Measurements from ENCODE around the gene ALK.
A peak's percentile ranks its signal among the peaks of the same experiment; 100 is the strongest.

Gene ALK

DNA sequence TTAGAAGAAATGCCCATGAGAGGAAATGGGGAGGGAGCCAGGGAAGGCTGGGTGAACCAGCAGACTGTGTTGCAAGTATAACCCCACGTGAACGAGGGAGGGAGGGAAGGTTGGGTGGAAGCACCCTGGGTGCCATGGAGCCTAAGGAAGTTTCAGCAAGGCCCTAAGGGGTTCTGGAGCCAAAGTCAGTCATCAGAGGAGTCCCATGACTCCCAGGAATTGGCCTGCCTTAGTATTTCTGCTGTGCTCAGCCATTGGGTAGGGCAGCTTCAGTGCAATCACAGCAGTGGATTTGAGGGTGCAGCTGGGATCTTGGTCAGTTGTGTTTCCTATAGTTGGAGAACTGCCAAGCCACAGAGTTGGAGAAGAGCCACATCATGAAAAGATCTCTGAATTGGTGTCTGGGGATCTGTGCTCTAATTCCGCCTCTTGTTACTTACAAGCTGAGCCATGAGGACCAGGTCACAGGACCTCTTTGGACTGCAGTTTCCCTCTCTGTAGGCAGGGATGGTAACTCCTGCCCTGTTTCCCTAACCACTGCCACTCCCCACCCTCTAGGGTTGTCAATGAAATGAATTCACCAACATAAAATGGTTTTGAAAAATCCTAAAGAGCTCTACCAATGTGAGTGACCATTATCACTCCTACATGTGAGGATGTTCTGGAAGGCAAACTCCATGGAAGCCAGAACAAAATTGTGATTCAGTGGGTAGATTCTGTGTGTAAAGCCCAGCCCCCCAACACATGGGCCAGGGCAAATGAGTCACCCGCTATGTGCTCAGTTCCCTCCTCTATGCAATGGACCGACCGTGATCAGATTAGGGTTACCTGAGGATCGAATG is 697.3 kb downstream of the ALK start:
- peak; percentile 28 for DNase-seq (ENCODE audit: low read depth)
- TF ChIP-seq, protein P1, sequence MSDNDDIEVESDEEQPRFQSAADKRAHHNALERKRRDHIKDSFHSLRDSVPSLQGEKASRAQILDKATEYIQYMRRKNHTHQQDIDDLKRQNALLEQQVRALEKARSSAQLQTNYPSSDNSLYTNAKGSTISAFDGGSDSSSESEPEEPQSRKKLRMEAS (IDR thresholded peaks at IDR 0.05; ENCODE audit: low read depth, low read length), result no peak
- no peak for TF ChIP-seq POLR2A (IDR thresholded peaks at IDR 0.05; ENCODE audit: extremely low read depth, insufficient read length)
- TF ChIP-seq, protein P2, sequence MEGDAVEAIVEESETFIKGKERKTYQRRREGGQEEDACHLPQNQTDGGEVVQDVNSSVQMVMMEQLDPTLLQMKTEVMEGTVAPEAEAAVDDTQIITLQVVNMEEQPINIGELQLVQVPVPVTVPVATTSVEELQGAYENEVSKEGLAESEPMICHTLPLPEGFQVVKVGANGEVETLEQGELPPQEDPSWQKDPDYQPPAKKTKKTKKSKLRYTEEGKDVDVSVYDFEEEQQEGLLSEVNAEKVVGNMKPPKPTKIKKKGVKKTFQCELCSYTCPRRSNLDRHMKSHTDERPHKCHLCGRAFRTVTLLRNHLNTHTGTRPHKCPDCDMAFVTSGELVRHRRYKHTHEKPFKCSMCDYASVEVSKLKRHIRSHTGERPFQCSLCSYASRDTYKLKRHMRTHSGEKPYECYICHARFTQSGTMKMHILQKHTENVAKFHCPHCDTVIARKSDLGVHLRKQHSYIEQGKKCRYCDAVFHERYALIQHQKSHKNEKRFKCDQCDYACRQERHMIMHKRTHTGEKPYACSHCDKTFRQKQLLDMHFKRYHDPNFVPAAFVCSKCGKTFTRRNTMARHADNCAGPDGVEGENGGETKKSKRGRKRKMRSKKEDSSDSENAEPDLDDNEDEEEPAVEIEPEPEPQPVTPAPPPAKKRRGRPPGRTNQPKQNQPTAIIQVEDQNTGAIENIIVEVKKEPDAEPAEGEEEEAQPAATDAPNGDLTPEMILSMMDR (IDR thresholded peaks at IDR 0.05; ENCODE audit: low read depth, low read length), result no peak
- no peak for TF ChIP-seq MYC (IDR thresholded peaks at IDR 0.05; ENCODE audit: low read depth, low read length)
- H3K4me3 ChIP-seq (ENCODE audit: low read depth, low read length), result no peak overlapping the region

DNA sequence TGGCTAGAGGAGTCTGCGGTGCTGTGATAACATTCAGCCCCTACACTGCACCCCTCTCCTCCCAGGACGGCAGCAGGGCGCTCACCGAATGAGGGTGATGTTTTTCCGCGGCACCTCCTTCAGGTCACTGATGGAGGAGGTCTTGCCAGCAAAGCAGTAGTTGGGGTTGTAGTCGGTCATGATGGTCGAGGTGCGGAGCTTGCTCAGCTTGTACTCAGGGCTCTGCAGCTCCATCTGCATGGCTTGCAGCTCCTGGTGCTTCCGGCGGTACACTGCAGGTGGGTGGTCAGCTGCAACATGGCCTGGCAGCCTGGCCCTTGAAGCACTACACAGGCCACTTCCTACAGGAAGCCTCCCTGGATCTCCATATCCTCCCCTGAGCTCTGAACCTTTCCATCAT is 698.1 kb downstream of the ALK start:
- DNase-seq (ENCODE audit: low read depth), result no peak

DNA sequence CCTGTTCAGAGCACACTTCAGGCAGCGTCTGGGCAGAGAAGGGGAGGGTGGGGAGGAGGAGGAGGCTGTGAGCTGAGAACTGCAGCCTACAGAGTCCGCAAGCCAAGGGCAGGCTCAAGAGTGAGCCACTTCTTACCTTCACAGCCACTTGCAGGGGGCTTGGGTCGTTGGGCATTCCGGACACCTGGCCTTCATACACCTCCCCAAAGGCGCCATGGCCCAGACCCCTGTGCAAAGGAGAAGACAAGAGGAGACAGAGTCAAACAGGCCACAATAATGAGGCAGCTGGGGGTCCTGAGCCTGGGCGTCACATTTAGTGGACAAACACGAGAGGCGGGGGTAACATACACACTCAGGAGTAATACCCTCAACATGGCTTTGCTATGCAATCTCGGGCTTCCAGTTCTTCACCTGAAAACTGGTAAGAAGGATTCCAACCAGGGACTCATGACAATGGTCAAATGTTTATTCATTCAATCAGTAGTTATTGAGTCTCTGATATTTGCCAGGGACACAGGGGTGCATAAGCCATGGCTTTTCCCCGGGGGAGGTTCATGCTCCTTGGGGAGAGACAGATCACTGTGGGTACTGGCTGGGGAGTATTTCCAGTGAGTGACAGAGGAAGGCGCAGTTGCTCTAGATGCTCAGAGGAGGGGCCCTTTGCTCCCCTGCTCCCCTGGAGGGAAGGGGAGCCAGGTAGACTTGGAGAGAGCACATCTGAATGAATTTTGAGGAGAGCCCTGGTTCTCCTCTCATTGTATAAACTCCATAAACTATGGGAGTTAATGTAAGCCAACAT is 698.8 kb downstream of the ALK start:
- DNase-seq (ENCODE audit: low read depth), result no peak
- TF ChIP-seq, protein P1 (IDR thresholded peaks at IDR 0.05; ENCODE audit: low read depth, low read length), result no peak
- TF ChIP-seq, protein P2 (IDR thresholded peaks at IDR 0.05; ENCODE audit: low read depth, low read length), result no peak
- TF ChIP-seq POLR2A (IDR thresholded peaks at IDR 0.05; ENCODE audit: extremely low read depth, insufficient read length), result no peak
- H3K4me3 ChIP-seq (ENCODE audit: low read depth, low read length), result no peak overlapping the region

More for the DNA sequence above, 698.1 kb downstream of the ALK start:
- TF ChIP-seq, protein P1 (IDR thresholded peaks at IDR 0.05; ENCODE audit: low read depth, low read length), result no peak
- TF ChIP-seq MYC (IDR thresholded peaks at IDR 0.05; ENCODE audit: low read depth, low read length) (no peak), POLR2A (IDR thresholded peaks at IDR 0.05; ENCODE audit: extremely low read depth, insufficient read length) (no peak)
- TF ChIP-seq, protein P2 (IDR thresholded peaks at IDR 0.05; ENCODE audit: low read depth, low read length), result no peak
- H3K4me3 ChIP-seq (ENCODE audit: low read depth, low read length), result no peak overlapping the region

DNA sequence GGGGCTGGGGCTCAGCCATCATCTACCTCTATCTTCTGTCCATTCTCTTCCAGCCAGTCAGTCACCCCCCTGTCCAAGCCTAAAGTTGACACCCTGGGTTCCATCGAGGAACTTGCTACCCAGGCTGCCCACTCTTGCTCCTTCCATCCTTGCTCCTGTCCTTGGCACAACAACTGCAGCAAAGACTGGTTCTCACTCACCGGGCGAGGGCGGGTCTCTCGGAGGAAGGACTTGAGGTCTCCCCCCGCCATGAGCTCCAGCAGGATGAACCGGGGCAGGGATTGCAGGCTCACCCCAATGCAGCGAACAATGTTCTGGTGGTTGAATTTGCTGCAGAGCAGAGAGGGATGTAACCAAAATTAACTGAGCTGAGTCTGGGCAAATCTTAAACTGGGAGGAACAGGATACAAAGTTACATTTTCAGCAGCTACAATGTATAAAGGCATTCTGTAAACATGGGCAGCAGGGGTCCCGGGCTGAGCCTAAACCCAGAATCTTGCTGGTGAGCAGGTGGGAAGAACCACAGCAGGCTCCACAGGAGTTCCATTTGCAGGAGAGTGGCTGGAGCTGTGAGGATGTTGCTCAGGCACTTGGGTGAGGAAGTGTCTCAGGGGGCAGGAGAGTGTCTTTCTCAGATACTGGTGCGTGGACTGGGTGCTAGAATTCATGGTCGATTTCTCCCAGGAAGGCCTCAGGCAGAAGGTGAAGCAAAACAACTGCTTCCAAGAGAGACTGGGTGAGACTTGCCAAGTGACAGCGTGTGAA is 700.7 kb downstream of the ALK start:
- TF ChIP-seq, protein P1 (IDR thresholded peaks at IDR 0.05; ENCODE audit: low read depth, low read length), result no peak
- no peak for TF ChIP-seq MYC (IDR thresholded peaks at IDR 0.05; ENCODE audit: low read depth, low read length)
- TF ChIP-seq, protein P2 (IDR thresholded peaks at IDR 0.05; ENCODE audit: low read depth, low read length), result no peak
- TF ChIP-seq POLR2A (IDR thresholded peaks at IDR 0.05; ENCODE audit: extremely low read depth, insufficient read length), result no peak
- no peak overlapping the region for H3K4me3 ChIP-seq (ENCODE audit: low read depth, low read length)
- DNase-seq (ENCODE audit: low read depth), result no peak

DNA sequence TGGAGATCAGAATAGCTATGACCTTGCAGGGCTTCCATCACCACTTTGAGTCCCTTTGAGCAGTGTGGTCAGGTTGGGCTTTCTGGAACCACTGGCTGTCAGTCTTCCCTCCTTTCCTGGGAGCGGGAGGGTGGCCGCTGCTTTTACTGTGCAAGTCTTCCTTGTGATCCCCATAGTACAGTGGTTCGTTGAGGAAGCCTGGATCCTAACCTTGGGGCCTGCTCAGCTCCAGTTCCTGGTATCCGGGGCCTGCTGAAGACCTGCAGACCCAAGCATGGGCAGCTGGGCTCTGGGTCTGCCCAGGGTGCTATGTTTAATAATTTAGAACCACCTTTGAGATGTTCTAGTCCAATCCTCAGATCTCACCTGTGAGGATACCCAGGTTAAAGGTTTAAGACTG is 702.0 kb downstream of the ALK start:
- TF ChIP-seq, protein P1 (IDR thresholded peaks at IDR 0.05; ENCODE audit: low read depth, low read length), result no peak
- TF ChIP-seq POLR2A (IDR thresholded peaks at IDR 0.05; ENCODE audit: extremely low read depth, insufficient read length) (no peak), MYC (IDR thresholded peaks at IDR 0.05; ENCODE audit: low read depth, low read length) (no peak)
- TF ChIP-seq, protein P2 (IDR thresholded peaks at IDR 0.05; ENCODE audit: low read depth, low read length), result no peak

More for the DNA sequence above, 702.0 kb downstream of the ALK start:
- DNase-seq (ENCODE audit: low read depth), result no peak
- no peak overlapping the region for H3K4me3 ChIP-seq (ENCODE audit: low read depth, low read length)

All from NB4 (cell line).